Measurements from ENCODE around the gene WASHC2C.
"Not testable (repeated sequence)": the region's sequence is repeated elsewhere in the genome, so short reads cannot be mapped to it uniquely, and the experiment has no call there.

WASHC2C gene

GRCh38 chr10:45763037-45763436, 36.0 kb downstream of the WASHC2C start:
- not testable (repeated sequence) for DNase-seq

DNA sequence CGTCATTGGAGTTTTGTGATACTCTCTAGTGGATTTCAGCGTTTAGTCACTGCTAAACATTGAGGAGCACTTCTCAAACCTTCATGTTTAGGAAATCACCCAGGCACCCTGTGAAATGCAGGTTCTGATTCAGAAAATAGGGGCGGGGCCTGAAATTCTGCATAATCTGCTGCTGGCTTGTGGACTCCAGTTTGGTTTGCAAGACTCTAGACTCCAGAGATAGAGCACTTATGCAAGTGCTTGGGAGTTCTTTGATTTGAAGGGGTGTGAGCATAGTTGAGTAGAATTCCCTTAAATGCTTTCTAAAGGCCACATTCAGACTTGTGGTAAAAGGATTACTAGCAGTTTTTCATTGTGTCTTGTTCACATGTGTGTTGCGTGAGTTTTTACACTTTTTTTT, 41.3 kb downstream of the WASHC2C start:
- not testable (repeated sequence) for DNase-seq

DNA sequence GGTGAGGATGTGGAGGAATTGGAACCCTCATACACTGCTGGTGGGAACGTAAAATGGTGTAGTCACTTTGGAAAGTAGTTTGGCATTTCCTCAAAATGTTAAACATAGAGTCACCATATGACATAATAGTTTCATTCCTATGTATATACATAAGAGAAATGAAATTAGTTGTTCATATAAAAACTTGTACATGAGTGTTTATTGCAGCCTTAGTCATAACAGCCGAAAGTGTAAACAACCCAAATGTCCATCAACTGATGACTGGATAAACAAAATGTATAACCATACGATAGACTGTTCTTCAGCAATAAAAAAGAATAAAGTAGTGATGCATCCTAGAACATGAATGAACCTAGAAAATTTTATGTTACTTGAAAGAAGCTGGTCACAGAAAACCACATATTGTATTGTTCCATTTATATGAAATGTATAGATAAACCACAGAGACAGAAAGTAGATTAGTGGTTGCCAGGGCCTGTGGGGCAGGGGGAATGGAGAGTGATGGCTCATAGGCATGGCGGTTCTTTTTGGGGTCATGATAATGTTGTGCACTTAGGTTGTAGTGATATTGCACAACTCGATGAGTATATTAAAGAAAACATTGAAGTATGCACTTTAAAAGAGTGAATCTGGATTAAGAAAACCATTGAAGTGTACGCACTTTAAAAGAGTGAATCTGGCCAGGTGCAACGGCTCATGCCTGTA, 44.8 kb downstream of the WASHC2C start:
- DNase-seq = not testable (repeated sequence)

GRCh38 chr10:45786217-45786616, 59.2 kb downstream of the WASHC2C start:
- not testable (repeated sequence) for DNase-seq

DNA sequence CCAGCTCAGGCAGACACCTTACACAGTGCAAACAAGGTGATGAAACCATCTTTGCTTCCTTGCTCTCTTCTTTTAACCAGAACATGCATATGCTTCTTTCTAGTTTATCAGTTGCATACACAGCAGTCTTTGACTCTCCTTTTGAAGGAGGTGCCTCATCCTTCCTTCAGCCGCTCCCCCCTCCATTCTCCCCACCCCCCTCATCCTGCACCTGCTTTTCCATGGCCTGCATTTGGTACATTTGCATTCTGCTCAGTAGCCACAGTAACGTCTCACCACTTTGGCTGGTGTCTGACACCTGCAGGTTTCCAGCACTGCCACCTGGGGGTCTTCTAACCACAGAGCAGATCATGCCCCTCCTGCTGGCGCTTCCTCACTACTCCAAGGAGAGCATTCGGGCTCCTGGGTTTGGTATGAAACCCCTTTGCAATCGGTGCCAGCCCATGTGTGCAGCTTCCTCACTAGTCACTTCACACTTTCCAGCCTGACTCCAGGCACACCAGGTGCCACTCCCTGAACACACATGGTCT, 60.2 kb downstream of the WASHC2C start:
- not testable (repeated sequence) for DNase-seq

DNA sequence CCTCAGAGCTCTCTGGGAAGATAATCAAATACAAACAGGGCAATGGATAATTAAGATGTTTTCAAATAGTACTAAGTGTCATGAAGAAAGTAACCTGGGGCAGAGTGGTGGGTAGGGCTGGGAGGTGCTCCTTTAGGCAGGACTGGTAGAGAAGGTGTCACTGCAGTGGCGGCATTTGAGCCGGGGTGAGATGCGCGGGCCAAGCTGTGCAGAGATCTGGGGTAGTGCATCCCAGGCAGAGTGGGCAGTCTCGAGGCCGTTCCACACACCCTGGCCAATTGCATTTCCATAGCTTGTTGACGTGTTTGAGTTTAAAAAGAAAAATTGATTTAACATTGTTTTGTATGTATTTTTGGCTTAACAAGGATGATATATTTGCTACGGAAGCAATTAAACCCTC, 62.9 kb downstream of the WASHC2C start:
- not testable (repeated sequence) for DNase-seq

GRCh38 chr10:45790694-45791426, 63.8 kb downstream of the WASHC2C start:
- not testable (repeated sequence) for DNase-seq

- not testable (repeated sequence) for DNase-seq
Observed at GRCh38 chr10:45794761-45795160, 67.7 kb downstream of the WASHC2C start.

GRCh38 chr10:45803060-45804010, 76.3 kb downstream of the WASHC2C start:
- DNase-seq = not testable (repeated sequence)

DNA sequence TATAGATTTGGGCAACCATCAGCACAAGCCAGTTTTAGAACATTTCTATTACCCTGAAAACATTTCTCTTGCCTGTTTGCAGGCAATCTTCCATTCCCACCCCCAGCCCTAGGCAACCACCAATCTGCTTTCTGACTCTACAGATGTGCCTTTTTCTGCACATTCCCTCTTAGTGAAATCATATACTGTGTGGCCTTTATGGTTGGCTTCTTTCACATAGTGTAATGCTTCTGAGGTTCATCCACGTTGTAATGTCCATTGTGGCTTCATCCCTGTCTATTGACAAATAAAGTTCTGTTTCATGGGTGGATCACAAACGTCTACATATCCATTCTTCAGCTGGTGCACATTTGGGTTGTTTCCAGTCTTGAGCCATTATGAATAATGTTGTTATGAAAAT, 77.9 kb downstream of the WASHC2C start:
- not testable (repeated sequence) for DNase-seq

DNA sequence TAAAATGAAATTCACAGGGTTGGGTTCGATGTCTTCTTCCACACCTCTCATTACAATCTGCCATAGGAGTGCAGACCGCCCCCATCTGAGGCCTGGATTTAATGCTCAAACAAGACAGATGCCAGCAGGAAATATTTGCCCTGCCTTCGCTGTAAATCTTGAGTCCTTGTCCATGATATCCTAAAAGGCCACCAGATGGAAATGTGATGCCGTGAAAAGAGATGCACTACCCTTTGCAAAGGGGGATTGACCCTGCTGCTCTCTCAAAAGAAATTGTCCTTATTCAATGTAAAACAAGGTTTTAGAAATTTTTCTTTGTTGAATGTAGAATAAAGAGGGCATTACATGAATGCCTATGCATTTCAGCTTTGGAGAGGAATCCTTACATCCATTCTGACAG, 82.8 kb downstream of the WASHC2C start:
- DNase-seq = no peak

DNA sequence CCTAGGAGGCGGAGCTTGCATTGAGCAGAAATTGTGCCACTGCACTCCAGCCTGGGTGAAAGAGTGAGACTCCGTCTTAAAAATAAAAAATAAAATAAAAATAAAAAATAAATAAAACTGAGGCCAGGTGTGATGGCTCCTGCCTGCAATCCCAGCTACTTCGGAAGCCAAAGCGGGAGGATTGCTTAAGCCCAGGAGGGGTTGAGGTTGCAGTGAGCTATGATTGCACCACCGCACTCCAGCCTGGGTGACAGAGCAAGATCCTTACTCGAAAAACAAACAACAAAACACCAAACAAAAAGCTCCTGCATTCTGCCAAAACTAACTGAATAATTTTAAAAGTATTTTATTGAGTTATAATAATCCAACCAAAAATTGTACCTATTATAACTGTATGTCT, 84.0 kb downstream of the WASHC2C start:
- DNase-seq = no peak

GRCh38 chr10:45812959-45813358, 85.9 kb downstream of the WASHC2C start:
- DNase-seq = not testable (repeated sequence)

DNA sequence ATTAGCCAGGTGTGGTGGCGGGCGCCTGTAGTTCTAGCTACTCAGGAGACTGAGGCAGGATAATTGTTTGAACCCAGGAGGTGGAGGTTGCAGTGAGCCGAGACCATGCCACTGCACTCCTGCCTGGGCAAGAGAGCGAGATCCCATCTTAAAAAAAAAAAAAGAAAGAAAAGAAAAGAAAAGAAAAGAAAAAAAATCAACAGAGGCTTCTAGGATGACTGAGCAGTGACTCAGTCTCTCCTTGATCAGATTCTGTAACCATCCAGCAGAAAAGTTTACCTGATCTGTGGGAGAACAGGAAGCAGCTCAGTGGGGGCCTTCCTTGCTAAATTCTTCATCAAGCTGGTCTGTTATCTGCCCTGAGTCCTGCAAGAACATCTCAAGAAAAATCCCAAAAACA, 87.1 kb downstream of the WASHC2C start:
- DNase-seq = not testable (repeated sequence)

DNA sequence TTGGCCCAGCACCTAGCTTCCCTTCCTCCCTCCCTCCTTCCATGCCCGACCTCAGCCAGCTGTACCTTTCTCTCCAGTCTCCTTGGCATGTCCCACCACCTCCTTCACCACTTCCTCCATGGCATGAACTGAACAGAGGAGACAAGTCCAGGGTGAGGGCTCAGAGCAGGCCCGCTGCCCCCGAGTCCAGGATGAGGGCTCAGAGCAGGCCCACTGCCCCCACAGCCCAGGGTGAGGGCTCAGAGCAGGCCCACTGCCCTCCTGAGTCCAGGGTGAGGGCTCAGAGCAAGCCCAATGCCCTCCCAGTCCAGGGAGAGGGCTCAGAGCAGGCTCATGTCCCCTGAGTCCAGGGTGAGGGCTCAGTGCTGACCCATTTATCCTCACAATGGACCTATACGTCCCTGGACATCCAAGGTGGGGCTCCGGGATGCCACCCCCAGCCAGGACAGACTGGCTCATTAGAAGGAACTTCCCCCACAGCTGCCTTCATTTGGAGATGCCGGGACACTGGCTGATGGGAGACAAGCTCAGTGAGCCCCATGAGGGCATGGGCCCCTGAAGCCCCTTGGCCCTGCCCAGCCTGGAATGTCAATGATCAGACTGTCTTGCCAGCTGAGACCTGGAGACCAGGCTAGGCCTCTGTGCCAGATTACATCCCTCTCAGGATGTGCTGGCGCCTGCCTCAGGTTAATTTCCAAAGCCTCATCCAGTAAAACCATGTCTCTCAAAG, 90.2 kb downstream of the WASHC2C start:
- DNase-seq = no peak

DNA sequence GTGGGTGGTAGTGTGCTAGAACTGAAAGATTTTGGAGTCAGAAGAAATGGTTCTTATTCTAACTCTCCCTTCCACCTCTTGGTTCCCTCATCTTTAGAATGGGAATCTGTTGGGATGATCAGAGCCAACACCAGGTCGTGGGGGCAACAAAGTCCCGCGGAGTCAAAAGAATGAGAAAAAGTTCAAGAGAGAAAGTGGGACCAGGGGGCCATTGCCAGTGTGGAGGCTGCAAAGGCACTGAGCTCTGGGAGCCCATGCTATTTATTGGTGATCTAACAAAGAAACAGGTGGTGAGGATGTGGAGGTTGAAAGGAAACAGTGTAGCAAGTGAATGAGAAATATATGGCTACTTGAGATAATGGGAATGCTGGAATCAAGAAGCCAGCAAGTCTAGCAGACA, 90.8 kb downstream of the WASHC2C start:
- no peak for DNase-seq

DNA sequence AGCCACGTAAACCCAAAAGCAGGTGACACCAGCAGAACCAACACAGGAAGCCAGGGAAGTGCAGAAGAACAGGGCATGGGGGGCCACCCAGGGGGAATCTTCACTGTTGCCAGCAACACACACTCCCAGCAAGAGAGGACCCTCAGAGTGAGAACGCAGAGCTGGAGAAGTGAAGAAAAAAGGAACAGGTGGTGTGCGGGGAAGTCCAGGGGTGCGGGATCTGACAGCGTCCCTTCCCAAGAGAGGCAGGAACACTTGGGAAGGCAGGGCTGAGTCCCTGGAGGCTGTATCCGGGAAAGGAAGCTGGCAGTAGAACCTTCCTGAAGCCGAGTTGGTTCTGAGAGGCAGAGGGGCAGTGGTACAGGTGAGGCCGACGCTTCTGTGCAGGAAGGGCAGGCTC, 92.5 kb downstream of the WASHC2C start:
- no peak for DNase-seq

- not testable (repeated sequence) for DNase-seq
Observed at GRCh38 chr10:45820107-45820830, 93.2 kb downstream of the WASHC2C start.

DNA sequence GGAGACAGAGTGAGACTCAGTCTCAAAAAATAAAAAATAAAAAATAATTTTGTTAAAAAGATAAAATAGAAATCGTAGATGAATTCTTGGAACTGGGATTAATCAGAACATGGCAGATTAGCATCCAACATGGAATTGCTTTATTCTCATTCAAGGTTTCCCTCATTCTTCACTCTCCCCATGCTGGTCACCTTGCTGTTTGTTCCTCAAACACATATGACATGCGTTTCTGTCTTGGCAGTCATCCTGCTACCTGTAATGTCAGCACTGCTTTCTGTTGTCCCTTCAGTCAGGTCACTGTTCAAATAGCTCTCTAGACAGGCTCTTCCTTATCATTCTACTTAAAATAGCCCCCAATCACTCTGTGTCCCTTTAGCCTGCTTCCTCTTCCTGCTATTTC, 95.9 kb downstream of the WASHC2C start:
- DNase-seq = not testable (repeated sequence)

All from activated effector memory CD4-positive, alpha-beta T cell treated with anti-CD3 and anti-CD28 coated beads, Interleukin-2, amount 50 U/mL, for 16 hours (primary cell).